GM12872 (cell line): ENCODE data around the gene ATP13A1.

ENCODE experiments used
- TF ChIP-seq, protein P1 (sequence below): IDR thresholded peaks from 3 replicates; pipeline ENCODE4 v1.5.1; 2011; ENCODE audit warnings: low read depth, mild to moderate bottlenecking, low read length, moderate library complexity; ENCODE audit not compliant: insufficient read depth

ATP13A1 gene

DNA sequence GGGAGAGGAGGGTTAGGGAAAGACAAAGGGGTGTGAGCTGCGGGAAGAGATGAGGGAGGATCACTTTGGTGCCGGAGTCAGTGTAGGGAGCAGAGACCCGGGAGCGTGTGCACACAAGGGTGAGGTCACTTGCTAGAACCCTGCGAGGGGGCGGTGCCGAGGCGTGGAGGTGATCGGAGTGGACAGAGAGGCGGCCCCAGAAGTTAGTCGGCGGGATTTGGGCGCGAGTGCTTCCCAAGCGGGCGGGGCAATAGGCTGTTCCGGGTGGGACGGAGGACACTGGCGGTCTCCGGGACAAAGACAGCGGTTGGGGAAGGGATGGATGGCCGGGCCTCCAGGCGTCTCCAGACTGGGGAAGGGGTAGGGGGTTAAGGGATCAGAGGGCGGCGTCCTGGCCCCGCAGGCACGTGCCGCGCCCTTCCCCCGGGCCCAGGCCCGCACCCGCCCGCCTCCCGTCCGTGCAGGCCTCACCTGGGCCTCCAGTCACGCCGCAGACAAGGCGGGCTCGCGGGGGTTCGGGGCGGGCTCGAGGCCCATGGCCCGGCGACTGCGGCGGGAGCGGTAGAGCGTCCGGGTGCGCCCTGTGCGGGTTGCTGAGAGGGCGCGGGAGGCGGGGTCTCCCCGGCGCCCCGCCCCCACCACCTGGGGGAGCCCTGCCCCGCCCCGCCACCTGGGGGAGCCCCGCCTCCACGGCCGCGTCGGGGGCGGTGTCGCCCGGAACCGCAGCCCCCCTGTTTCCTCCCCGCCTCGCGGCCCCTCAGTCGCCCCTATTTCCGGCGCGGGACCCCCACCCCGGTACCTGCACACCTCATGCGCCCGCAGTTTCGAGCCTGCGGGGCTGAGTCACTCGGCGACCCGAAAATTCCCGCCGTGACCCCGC lies 35.6 kb downstream of the ATP13A1 start, which contains the start of gene LPAR2:
Gene LPAR2 (minus strand): TSS at position 600 of the 880 bp plus-strand sequence. CDS start 945 bp downstream, outside the sequence.
- TF ChIP-seq, protein P1, sequence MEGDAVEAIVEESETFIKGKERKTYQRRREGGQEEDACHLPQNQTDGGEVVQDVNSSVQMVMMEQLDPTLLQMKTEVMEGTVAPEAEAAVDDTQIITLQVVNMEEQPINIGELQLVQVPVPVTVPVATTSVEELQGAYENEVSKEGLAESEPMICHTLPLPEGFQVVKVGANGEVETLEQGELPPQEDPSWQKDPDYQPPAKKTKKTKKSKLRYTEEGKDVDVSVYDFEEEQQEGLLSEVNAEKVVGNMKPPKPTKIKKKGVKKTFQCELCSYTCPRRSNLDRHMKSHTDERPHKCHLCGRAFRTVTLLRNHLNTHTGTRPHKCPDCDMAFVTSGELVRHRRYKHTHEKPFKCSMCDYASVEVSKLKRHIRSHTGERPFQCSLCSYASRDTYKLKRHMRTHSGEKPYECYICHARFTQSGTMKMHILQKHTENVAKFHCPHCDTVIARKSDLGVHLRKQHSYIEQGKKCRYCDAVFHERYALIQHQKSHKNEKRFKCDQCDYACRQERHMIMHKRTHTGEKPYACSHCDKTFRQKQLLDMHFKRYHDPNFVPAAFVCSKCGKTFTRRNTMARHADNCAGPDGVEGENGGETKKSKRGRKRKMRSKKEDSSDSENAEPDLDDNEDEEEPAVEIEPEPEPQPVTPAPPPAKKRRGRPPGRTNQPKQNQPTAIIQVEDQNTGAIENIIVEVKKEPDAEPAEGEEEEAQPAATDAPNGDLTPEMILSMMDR = no peak

DNA sequence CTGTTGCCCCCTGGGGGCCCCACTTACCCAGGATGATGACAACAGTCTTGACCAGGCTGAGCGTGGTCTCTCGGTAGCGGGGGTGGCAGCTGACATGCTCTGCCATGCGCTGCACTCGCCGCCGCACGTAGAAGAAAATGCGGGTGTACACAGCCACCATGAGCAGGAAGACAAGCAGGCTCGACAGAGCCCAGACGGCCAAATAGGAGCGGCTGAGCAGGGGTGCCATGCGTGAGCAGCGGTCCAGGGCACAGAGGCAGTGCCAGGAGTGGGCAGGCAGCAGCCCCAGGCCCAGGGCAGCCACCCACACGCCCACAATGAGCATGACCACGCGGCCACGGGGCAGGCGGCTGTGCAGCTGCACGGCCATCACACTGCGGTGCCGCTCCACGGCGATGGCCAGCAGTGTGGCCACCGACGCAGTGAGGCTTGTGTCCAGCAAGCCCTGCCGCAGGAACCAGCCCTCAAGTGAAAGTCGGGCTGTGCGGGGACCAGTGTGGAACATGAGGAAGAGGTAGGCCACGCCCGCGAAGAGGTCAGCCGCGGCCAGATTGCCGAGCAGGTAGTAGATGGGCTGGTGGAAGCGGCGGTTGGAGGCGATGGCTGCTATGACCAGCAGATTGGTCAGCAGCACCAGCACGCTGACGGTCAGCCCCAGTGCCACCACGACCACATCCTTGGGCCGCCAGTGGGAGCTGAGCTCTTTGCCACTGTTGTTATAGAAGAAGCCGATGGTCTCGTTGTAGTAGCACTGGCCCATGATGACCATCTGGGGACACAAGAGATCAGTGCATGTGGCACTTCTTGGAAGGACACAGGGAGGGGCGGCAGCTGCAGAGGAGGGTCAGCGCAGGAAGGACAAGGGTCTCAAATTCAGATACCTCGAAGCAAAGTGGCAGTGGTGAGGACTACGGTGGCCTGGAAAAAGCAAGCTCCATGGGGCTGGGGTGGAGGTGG lies 36.7 kb downstream of the ATP13A1 start:
- TF ChIP-seq, protein P1 = no peak

DNA sequence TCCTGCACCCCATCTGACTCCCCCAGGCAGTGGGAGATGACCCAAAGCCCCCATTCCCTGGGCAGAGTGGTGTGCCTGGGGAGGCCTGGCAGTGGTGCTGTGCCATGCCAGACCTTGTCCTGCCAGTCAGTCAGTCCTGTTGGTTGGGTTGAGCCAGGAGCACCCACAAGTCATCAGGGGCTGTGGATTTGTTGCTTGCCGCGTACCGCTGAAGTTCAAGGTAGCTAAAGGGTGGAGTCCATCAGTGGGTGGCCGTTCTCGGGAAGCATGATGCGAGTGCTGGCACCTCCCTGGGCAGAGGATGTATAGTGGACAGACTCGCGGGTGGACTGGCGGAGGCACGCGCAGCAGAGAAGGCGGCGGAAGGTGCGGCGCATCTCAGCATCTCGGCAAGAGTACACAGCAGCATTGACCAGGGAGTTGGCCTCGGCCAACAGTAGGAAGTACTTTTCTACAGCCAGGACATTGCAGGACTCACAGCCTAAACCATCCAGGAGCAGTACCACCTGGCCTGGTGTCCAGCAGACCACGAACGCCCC lies 39.4 kb downstream of the ATP13A1 start:
- TF ChIP-seq, protein P1 = no peak

DNA sequence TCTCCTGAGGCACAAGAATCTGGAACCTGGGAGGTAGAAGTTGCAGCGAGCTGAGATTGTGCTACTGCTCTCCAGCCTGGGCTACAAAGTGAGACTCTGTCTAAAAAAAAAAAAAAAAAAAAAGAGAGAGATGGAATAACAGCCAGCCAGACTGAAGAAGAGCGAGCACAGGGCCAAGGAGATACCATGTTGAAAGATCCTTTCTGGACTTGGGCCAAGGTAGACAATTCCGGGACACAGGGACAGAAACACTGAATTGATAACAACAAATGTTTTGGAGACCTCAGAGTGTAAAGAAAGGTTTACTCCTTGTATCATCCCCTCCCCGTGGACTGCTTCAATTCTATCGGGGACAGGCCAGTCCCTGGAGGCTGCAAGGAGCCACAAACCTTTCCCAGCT lies 40.1 kb downstream of the ATP13A1 start:
- TF ChIP-seq, protein P1 = no peak

DNA sequence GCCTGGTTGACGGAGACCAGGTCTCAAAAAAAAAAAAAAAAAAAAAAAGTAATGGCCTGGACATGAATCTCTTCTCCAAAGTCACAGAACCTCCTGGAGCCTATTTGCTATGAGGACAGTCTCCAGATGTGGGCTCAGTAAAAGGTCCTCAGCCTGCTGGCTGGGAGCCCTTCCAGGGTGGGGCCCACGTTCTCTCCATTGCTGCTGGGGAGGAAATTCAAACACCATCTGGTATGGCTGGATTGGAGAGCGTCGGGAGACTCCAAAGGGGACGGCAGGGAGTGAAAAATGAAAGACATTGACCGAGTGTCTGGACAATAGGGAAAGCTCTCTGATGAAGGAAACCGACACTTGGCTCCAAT lies 43.6 kb downstream of the ATP13A1 start:
- TF ChIP-seq, protein P1 = no peak

DNA sequence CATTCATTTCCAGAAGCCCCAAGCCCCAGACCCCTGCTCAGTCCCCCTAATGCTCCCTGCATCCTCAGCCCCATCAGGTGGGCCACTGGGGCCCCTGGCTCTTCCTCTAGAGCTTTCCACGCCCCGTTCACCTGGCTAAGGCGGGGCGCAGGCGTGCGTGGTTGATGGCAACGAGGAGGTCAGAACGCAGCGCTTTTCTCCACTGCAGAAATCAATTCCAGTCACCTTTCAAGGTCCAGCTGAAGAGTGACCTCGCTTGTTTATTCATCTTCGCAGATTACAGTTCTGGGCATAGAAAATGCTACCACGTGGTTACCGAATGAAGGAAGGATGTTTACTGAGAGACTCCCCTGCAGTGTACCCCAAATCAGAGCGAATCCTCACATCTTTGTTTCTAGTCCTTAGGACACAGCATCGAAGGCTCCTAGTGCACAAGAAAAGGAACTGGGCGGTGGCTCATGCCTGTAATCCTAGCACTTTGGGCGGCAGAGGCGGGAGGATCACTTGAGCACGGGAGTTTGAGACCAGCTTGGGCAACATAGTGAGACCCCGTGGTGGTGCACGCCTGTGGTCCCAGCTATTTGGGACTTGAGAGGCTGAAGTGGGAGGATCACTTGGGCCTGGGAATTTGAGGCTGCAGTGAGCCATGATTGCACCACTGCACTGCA lies 44.2 kb downstream of the ATP13A1 start:
- TF ChIP-seq, protein P1 = no peak
